ENCODE measurements around the gene DLEU7.

DNA sequence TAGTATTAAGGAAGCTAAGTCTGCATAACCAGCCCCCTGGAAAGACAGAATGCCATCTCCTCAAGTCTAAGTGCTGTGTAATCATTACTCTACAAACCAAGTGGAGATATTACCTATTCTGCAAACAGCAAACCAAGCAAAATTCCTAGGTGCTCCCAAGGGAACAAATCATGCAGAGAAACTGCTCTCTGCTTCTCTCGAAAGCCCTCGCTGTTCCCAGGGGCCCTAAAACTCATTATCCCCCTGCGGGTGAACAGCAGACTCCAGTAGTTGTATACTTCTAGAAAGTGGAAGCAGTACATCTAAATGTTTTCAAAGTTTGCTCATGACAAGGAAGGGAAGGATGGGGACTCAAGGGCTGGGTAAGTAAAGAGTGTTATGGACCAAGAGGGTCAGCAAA is 3.2 kb downstream of the DLEU7 start:
- no peak for TF ChIP-seq CTCF (IDR thresholded peaks at IDR 0.05)
- no peak for TF ChIP-seq POLR2A (IDR thresholded peaks at IDR 0.05)

Data from testis (tissue), 2 donors.